Fibroblast of mammary gland (primary cell): ENCODE measurements around the gene TSEN2.
A peak's percentile ranks its signal among the peaks of the same experiment; 100 is the strongest.

ENCODE experiments used
- DNase-seq: peaks from one replicate; pipeline ENCODE4 v3.0.0-alpha.2; 2010; ENCODE audit warnings: low read depth
- H3K4me3 ChIP-seq: 2 replicates; pipeline ENCODE4 v1.5.1; 2011; ENCODE audit warnings: low read depth, mild to moderate bottlenecking, low read length, moderate library complexity; ENCODE audit not compliant: control insufficient read depth
- TF ChIP-seq, protein P1 (sequence below): conservative IDR thresholded peaks from 2 replicates; pipeline ENCODE4 v1.5.1; 2011; ENCODE audit warnings: low read depth, low read length, inconsistent platforms; ENCODE audit not compliant: control insufficient read depth, insufficient read depth

Gene TSEN2

GRCh38 chr3:12566976-12567375 lies 82.7 kb downstream of the TSEN2 start:
- TF ChIP-seq, protein P1, sequence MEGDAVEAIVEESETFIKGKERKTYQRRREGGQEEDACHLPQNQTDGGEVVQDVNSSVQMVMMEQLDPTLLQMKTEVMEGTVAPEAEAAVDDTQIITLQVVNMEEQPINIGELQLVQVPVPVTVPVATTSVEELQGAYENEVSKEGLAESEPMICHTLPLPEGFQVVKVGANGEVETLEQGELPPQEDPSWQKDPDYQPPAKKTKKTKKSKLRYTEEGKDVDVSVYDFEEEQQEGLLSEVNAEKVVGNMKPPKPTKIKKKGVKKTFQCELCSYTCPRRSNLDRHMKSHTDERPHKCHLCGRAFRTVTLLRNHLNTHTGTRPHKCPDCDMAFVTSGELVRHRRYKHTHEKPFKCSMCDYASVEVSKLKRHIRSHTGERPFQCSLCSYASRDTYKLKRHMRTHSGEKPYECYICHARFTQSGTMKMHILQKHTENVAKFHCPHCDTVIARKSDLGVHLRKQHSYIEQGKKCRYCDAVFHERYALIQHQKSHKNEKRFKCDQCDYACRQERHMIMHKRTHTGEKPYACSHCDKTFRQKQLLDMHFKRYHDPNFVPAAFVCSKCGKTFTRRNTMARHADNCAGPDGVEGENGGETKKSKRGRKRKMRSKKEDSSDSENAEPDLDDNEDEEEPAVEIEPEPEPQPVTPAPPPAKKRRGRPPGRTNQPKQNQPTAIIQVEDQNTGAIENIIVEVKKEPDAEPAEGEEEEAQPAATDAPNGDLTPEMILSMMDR = no peak
- no peak for DNase-seq
- H3K4me3 ChIP-seq = no peak overlapping the region

GRCh38 chr3:12568747-12569146 lies 84.5 kb downstream of the TSEN2 start:
- no peak overlapping the region for H3K4me3 ChIP-seq
- TF ChIP-seq, protein P1 = no peak

GRCh38 chr3:12569836-12570235 lies 85.6 kb downstream of the TSEN2 start:
- H3K4me3 ChIP-seq = no peak overlapping the region
- DNase-seq = no peak
- TF ChIP-seq, protein P1 = no peak

More at GRCh38 chr3:12568747-12569146, 84.5 kb downstream of the TSEN2 start:
- DNase-seq = no peak

- no peak for DNase-seq
- no peak overlapping the region for H3K4me3 ChIP-seq
- TF ChIP-seq, protein P1 = no peak
Observed at GRCh38 chr3:12571986-12572385, 87.7 kb downstream of the TSEN2 start.

- peak; percentile 31 for DNase-seq
- TF ChIP-seq, protein P1 = no peak
- H3K4me3 ChIP-seq = no peak overlapping the region
Observed at GRCh38 chr3:12574131-12574530, 89.9 kb downstream of the TSEN2 start.

DNA sequence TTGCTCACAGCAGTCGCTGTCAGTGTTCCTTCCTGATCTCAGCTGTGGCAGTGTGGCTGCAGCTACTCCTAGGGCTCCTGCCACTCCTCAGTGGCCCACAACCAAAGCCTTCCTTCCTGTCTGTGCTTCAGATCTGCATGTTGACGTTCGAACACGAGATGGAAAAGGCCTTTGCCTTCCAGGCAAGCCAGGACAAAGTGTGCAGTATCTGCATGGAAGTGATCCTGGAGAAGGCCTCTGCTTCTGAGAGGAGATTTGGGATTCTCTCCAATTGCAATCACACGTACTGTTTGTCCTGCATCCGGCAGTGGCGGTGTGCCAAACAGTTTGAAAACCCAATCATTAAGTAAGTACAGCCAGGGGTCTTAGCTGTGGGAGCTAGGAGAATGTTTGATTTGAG lies 90.4 kb downstream of the TSEN2 start:
- DNase-seq = no peak
- no peak overlapping the region for H3K4me3 ChIP-seq
- TF ChIP-seq, protein P1 = no peak

DNA sequence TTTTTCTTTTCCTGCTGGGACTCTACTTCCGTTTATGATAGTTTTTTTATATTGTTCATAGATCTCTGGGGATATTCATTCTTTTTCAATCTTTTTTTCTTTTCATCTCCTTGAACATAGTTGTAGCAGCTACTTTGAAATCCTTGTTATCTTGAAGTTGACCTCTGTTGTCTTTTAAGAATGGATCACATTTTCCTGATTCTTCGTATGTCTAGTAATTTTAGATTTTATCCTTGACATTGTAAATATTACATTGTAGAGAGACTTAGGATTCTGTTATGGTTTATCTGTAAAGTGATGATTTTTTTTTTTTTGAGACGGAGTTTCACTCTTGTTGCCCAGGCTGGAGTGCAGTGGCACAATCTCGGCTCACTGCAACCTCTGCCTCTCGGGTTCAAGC lies 93.1 kb downstream of the TSEN2 start:
- no peak overlapping the region for H3K4me3 ChIP-seq
- DNase-seq = no peak
- TF ChIP-seq, protein P1 = no peak
